Pancreas (tissue), 10 donors: ENCODE measurements around the gene PTTG1IP. TPM values are rescaled to one million over a fixed set of nuclear protein-coding genes. Genes with fewer than 3 reads are reported as not detected.

Experiments used
- ATAC-seq, 4 donors: fragments of 200-7000 bp; cut with Tn5 transposase; one replicate each; pipeline versions ENCODE4 v1.8.0 to v1.9.1; 2020; ENCODE audit warnings: mild to moderate bottlenecking in 4 of 4, moderate library complexity in 4 of 4
- DNase-seq, 6 donors: peaks; one replicate each; pipeline ENCODE4 v3.0.0-alpha.2; 2020
- FAIRE-seq: peaks from 2 replicates; lab custom pipeline; 2012; peaks lifted over from hg19 to GRCh38; lab: Jason Lieb, UNC
- H3K27ac ChIP-seq, 4 donors: fragments of 200-600 bp; sonication (generic); 1 replicate in 3 of 4; 2 replicates in 1 of 4; pipeline versions ENCODE4 v1.5.0 to v1.8.0; 2020
- H3K27me3 ChIP-seq, 4 donors: fragments of 200-600 bp; one replicate each; pipeline ENCODE4 v1.8.0; 2021
- H3K36me3 ChIP-seq, 3 donors: fragments of 200-600 bp; sonication (generic) in 1 of 3; one replicate each; pipeline versions ENCODE4 v1.5.0 to v1.8.0; 2020 to 2021
- H3K4me1 ChIP-seq, 3 donors: fragments of 200-600 bp; one replicate each; pipeline ENCODE4 v1.8.0; 2021
- H3K4me3 ChIP-seq, 4 donors: fragments of 200-600 bp; sonication (generic) in 2 of 4; one replicate each; pipeline versions ENCODE4 v1.5.0 to v1.8.0; 2020 to 2021
- H3K9me3 ChIP-seq, 4 donors: fragments of 200-600 bp; one replicate each; pipeline ENCODE4 v1.8.0; 2021
- WGBS, 2 donors: extraction: QIAGEN DNeasy Blood & Tissue Kit; methylation state at CpG; one replicate each; pipeline ENCODE4 v1.1.7; 2013; 5-methylcytosine and 5-hydroxymethylcytosine counted together
- intact Hi-C, 3 donors: fragments of 100-400 bp; cut with DNase I; formaldehyde crosslinking; loops; one replicate each; pipeline versions ENCODE4 v1.11.1 to v1.14.2; 2022
- polyA plus RNA-seq, 2 donors: library from polyadenylated mRNA; stranded (reverse); fragments of 200-250 nt; gene quantifications; one replicate each; pipeline ENCODE4 v1.2.3, GENCODE V29; 2013
- total RNA-seq, 6 donors: library from RNA; stranded (reverse); fragmentation: NEBNext Ultra II Directional in 4 of 6; extraction: Animal tissue kit (Norgen Biotek cat#: 25700) in 4 of 6; gene quantifications; one replicate each; pipeline versions ENCODE4 v1.2.1 to v1.2.4, GENCODE V29; 2021 to 2023
- TF ChIP-seq, protein P1 (sequence below), 4 donors: fragments of 200-600 bp; sonication (generic) in 3 of 4; IDR thresholded peaks; one replicate each; pipeline versions ENCODE4 v1.5.0 to v1.8.0; 2021; ENCODE audit warnings: antibody characterized with exemption in 4 of 4
- donor health status: healthy with polysubstance abuse.
- donor health status: DM: no; HTN: no; CAD: no; lungs with moderate emphysema.
- donor health status: DM: no; HTN: no; CAD: no.
- donor health status: control.
- donor health status: control.
- donor health status: Bipolar disorder and iron deficiency.
- donor health status: DM: yes; HTN: yes; CAD: no.
- donor health status: DM: no; HTN: no; CAD: no.
- donor health status: DM: no; HTN: no; CAD: no.
- donor health status: DM: yes; HTN: yes; CAD: no.

PTTG1IP gene
- total and polyA plus RNA-seq, 8 donors, result 44.9 to 118 (median 60.6) TPM

DNA sequence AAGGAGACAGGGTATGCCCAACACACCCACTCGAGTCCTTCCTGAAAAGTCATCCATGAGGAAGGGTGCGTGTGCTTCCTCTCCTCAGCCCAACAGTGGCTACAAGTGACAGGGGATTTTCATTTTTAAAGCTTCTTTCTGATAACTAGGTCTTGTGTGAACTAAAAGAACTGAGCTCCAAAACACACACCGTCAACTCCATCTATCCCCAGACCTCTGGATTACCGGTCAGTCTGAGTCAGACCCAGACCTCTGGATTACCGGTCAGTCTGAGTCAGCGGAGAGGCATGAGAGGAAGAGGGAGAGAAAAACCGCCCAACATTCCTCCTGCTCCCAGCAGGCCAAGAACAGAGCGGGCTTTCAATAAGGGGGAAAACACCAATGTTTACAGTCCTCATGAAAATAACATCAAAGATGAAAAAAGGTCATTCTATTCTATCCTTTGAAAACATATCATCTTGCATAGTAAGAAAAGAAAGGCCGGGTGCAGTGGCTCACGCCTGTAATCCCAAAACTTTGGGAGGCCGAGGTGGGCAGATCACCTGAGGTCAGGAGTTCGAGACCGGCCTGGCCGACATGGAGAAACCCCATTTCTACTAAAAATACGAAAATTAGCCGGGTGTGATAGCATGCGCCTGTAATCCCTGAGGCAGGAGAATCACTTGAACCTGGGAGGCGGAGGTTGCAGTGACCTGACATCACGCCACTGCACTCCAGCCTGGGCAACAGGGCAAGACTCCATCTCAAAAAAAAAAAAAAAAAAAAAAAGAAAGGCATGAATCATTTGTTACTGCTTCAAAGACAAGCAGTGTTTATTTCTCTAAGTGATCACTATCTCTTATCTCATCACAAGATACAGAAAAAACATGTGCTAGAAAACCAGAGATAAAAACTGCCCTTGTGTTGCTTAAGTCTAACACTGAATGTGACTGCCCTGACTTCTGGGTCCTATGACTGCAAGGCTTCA, 3.4 kb downstream of the PTTG1IP start:
- DNase-seq (peak in 3 of 6 donors; percentile 22 to 43 (median 24)), ATAC-seq (peak in 1 of 4 donors; percentile 10), FAIRE-seq (no peak)
- TF ChIP-seq, protein P1, sequence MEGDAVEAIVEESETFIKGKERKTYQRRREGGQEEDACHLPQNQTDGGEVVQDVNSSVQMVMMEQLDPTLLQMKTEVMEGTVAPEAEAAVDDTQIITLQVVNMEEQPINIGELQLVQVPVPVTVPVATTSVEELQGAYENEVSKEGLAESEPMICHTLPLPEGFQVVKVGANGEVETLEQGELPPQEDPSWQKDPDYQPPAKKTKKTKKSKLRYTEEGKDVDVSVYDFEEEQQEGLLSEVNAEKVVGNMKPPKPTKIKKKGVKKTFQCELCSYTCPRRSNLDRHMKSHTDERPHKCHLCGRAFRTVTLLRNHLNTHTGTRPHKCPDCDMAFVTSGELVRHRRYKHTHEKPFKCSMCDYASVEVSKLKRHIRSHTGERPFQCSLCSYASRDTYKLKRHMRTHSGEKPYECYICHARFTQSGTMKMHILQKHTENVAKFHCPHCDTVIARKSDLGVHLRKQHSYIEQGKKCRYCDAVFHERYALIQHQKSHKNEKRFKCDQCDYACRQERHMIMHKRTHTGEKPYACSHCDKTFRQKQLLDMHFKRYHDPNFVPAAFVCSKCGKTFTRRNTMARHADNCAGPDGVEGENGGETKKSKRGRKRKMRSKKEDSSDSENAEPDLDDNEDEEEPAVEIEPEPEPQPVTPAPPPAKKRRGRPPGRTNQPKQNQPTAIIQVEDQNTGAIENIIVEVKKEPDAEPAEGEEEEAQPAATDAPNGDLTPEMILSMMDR (IDR thresholded peaks at IDR 0.05), result no peak
- 70 to 75% methylated on average over 19 of the region's 19 CpGs for WGBS, 2 donors
- Histone ChIP-seq H3K27ac (peak overlapping the region in 3 of 4 donors; percentile 23 to 89 (median 73)), H3K36me3 (no peaks in the 10 kb centered on the region), H3K4me3 (no peak overlapping the region), H3K4me1 (peaks cover 17 to 30% (median 20%) of the 10 kb centered on the region in 3 donors), H3K27me3 (no peaks in the 10 kb centered on the region), H3K9me3 (no peaks in the 10 kb centered on the region)
- intact Hi-C loops, result no loop called here

DNA sequence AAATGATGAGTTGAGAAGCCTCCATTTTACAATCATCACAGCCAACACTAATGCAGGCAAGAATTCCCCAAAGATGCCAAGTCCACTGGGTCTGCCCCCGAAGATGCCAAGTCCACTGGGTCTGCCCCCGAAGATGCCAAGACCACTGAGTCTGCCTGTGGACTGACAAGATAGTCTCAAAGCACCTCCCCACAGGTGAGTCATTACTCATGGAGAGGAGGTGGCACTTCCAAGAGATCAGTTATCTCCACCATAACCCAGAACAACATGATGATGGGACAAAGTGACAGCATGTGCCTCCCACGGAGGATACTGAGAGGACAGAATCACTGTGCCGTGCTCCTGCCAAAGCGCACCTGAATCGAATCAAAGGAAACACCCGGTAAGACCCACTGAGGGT, 4.8 kb downstream of the PTTG1IP start:
- no peaks in the 10 kb centered on the region for H3K9me3 ChIP-seq
- intact Hi-C loops, result no loop called here
- 91 to 97% methylated on average over 7 of the region's 7 CpGs for WGBS, 2 donors
- DNase-seq (no peak), ATAC-seq (no peak), FAIRE-seq (no peak)
- peaks cover 0 to 7% (median 0%) of the 10 kb centered on the region in 3 donors for H3K36me3 ChIP-seq
- peaks cover 17 to 30% (median 20%) of the 10 kb centered on the region in 3 donors for H3K4me1 ChIP-seq
- H3K27me3 ChIP-seq, result no peaks in the 10 kb centered on the region
- TF ChIP-seq, protein P1 (IDR thresholded peaks at IDR 0.05), result no peak
- H3K4me3 ChIP-seq, result no peak overlapping the region
- H3K27ac ChIP-seq, result peak overlapping the region in 3 of 4 donors; percentile 23 to 89 (median 73)

DNA sequence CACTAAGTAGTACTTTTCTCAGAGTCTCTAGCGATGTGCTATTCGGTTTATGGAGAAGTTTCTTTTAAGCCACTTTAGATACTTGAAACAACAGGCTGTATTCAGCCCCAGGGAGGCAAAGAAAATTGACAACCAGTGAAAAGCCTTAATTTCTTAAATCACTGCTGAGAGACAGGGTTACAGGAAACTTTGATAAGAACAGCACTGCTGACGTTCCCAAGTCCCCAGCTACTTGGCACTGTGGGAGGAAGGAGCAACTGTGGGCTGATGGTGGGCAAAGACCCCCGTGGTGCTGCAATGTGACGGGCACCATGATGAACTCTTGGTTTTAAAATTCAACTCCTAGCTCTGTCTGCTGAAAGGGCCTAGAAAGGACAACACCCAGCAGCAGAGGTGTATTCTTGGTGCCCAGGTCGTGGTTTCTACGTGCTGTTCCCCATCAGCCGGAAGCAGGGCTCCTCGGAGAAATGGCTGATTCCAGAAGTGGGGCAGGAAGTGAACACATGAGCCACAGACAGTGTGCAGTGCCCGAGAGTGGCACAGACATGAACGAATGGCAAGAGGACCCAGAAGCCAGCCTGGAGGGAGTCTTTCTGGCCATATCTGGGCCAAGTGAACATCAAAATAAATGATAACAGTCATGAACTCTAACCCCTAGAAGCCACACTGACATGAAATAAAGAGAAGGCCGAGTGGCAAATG, 5.3 kb downstream of the PTTG1IP start:
- Histone ChIP-seq H3K36me3 (peaks cover 0 to 7% (median 0%) of the 10 kb centered on the region in 3 donors), H3K27ac (no peak overlapping the region), H3K4me1 (peaks cover 17 to 30% (median 20%) of the 10 kb centered on the region in 3 donors), H3K9me3 (no peaks in the 10 kb centered on the region), H3K4me3 (no peak overlapping the region), H3K27me3 (no peaks in the 10 kb centered on the region)
- intact Hi-C loops, result no loop called here
- ATAC-seq (no peak), DNase-seq (no peak), FAIRE-seq (no peak)
- TF ChIP-seq, protein P1 (IDR thresholded peaks at IDR 0.05), result no peak
- WGBS, 2 donors, result 81 to 86% methylated on average over 12 of the region's 12 CpGs

DNA sequence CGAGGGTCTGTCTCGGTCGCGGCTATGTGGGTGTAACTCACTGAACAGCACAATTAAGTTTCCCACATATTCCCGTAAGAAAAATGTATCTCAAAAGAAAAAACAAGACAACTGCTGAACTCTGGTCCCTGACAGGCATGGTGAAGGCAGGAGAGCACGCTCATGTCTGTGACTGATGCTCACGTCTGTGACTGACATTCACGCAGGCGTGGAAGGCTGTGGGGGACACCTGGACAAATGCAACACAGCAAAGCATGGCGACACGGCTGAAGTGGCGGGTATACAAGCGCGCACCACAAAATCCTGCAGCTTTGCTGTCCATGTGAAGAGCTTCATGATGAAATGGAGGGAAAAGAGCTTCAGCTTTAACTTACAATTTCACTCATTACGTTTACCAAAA, 6.0 kb downstream of the PTTG1IP start:
- FAIRE-seq (no peak), ATAC-seq (no peak), DNase-seq (peak in 1 of 6 donors; percentile 39)
- WGBS, 2 donors, result 88 to 92% methylated on average over 15 of the region's 15 CpGs
- no peaks in the 10 kb centered on the region for H3K9me3 ChIP-seq
- H3K36me3 ChIP-seq, result peaks cover 0 to 7% (median 0%) of the 10 kb centered on the region in 3 donors
- no peak overlapping the region for H3K27ac ChIP-seq
- intact Hi-C loops, result no loop called here
- peaks cover 17 to 30% (median 20%) of the 10 kb centered on the region in 3 donors for H3K4me1 ChIP-seq
- TF ChIP-seq, protein P1 (IDR thresholded peaks at IDR 0.05), result no peak
- no peak overlapping the region for H3K4me3 ChIP-seq
- no peaks in the 10 kb centered on the region for H3K27me3 ChIP-seq
